Retina (tissue), 1 donor: ENCODE data around the gene FAM227A.

Source experiments
- DNase-seq: peaks from one replicate; pipeline ENCODE4 v3.0.0-alpha.2; 2016

The FAM227A gene

DNA sequence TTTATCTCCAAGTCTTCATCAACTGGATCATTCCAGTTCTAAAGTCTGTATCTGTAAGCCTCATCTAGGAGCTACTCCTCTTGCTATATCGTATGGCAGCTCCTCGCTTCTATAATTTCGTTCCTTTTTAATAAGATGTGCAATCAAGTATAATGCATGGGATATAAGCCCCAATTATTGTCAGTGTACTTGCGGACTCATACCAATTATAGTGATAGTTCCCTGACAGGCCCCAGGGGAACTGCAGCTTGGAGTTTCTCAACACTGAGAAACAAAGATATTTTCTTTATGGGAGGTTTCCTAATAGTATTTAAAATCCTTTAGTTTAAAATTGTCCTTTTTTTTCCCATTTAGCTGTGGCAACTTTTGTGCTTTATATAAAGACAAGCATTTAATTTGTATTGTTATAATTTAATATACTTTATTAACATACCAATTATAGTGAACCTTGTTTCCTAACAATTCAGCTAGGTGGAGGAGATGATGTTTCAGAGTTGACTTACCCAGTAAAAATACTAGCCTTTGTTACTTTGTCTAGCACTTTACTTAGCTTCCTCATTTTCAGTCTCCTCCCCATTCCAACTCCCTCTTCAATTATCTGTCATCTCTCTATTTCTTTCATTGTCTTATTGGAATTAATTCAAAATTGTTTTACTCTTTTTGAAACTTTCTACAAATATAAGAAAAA, 124.8 kb downstream of the FAM227A start:
- no peak for DNase-seq
